DND-41 (cell line): ENCODE measurements around the gene PTPMT1.

ENCODE experiments used
- ATAC-seq: fragments of 200-7000 bp; cut with Tn5 transposase; 3 replicates; pipeline ENCODE4 v1.9.1; 2021; ENCODE audit warnings: low read depth; ENCODE audit not compliant: insufficient read depth
- DNase-seq: peaks from one replicate; pipeline ENCODE4 v3.0.0-alpha.2; 2020
- H2AFZ ChIP-seq: 2 replicates; pipeline ENCODE4 v1.6.0; 2012; ENCODE audit warnings: low read depth, low read length
- H3K27ac ChIP-seq: 2 replicates; pipeline ENCODE4 v1.5.1; 2012; ENCODE audit warnings: low read length, inconsistent platforms
- H3K27me3 ChIP-seq: fragments of 200-600 bp; sonication (generic); 2 replicates; pipeline ENCODE4 v1.6.0; 2012; ENCODE audit warnings: low read length, mild to moderate bottlenecking, inconsistent platforms; ENCODE audit not compliant: insufficient read depth, poor library complexity
- H3K36me3 ChIP-seq: 2 replicates; pipeline ENCODE4 v1.5.1; 2012; ENCODE audit warnings: low read length, inconsistent platforms; ENCODE audit not compliant: insufficient read depth
- H3K4me1 ChIP-seq: 2 replicates; pipeline ENCODE4 v1.5.1; 2012; ENCODE audit warnings: mild to moderate bottlenecking, low read length; ENCODE audit not compliant: insufficient read depth
- H3K4me2 ChIP-seq: 2 replicates; pipeline ENCODE4 v1.6.0; 2012; ENCODE audit warnings: mild to moderate bottlenecking, moderate library complexity, low read length, inconsistent platforms; ENCODE audit not compliant: insufficient read depth
- H3K4me3 ChIP-seq, 2 experiments: fragments of 200-600 bp in 1 of 2; shearing (Covaris generic) in 1 of 2; 2 replicates each; pipeline ENCODE4 v1.5.1; 2012 to 2016; ENCODE audit warnings: inconsistent platforms in 2 of 2, low read length in 2 of 2, mild to moderate bottlenecking in 2 of 2, low read depth in 1 of 2, moderate library complexity in 1 of 2
- H3K79me2 ChIP-seq: 2 replicates; pipeline ENCODE4 v1.6.0; 2012; ENCODE audit warnings: low read length, inconsistent platforms; ENCODE audit not compliant: insufficient read depth
- H3K9ac ChIP-seq: 2 replicates; pipeline ENCODE4 v1.6.0; 2012; ENCODE audit warnings: low read depth, mild to moderate bottlenecking, inconsistent platforms, low read length, moderate library complexity
- H3K9me3 ChIP-seq: 2 replicates; pipeline ENCODE4 v1.5.1; 2012; ENCODE audit warnings: low read length, moderate library complexity, mild to moderate bottlenecking, inconsistent platforms; ENCODE audit not compliant: insufficient read depth, severe bottlenecking
- H4K20me1 ChIP-seq: 2 replicates; pipeline ENCODE4 v1.6.0; 2012; ENCODE audit warnings: low read length; ENCODE audit not compliant: insufficient read depth
- EZH2 ChIP-seq: IDR thresholded peaks from 3 replicates; pipeline ENCODE4 v1.6.1; 2012; ENCODE audit warnings: borderline replicate concordance, low read depth, mild to moderate bottlenecking, moderate library complexity, low read length, inconsistent platforms; ENCODE audit not compliant: severe bottlenecking
- TF ChIP-seq, protein P1 (sequence below): IDR thresholded peaks from 2 replicates; pipeline ENCODE4 v1.5.1; 2012; ENCODE audit warnings: borderline replicate concordance, low read length, moderate library complexity, mild to moderate bottlenecking; ENCODE audit not compliant: poor library complexity, severe bottlenecking; ENCODE audit errors: extremely low read depth

Gene PTPMT1

DNA sequence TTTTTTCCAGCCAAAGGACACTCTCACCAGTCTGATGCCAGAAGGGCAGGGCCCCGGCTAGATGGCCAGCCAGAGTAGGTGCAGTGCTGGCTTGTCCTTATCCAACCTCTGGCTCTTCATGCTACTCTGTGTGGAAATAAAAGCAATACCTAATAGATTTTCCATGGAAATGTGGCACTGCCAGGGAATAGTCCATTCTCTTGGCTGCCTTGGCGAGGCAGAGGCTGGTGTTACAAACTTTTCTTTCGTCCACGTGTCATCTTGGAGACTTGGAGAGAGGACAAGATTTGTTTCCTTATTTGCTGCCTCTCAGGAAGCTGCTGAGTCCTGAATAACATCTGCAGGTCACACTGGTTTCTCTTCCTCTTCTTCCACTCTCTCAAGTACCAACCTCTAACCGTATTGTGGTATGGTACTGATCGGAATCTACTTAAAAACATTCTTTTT, 46.0 kb downstream of the PTPMT1 start:
- no peaks in the 10 kb centered on the region for H3K79me2 ChIP-seq
- DNase-seq (no peak), ATAC-seq (no peak)
- TF ChIP-seq, protein P1, sequence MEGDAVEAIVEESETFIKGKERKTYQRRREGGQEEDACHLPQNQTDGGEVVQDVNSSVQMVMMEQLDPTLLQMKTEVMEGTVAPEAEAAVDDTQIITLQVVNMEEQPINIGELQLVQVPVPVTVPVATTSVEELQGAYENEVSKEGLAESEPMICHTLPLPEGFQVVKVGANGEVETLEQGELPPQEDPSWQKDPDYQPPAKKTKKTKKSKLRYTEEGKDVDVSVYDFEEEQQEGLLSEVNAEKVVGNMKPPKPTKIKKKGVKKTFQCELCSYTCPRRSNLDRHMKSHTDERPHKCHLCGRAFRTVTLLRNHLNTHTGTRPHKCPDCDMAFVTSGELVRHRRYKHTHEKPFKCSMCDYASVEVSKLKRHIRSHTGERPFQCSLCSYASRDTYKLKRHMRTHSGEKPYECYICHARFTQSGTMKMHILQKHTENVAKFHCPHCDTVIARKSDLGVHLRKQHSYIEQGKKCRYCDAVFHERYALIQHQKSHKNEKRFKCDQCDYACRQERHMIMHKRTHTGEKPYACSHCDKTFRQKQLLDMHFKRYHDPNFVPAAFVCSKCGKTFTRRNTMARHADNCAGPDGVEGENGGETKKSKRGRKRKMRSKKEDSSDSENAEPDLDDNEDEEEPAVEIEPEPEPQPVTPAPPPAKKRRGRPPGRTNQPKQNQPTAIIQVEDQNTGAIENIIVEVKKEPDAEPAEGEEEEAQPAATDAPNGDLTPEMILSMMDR = no peak
- TF ChIP-seq EZH2 = no peak
- H3K27me3 ChIP-seq = no peaks in the 10 kb centered on the region
- H4K20me1 ChIP-seq = no peaks in the 10 kb centered on the region
- H3K27ac ChIP-seq = no peak overlapping the region
- no peak overlapping the region for H2AFZ ChIP-seq
- no peak overlapping the region for H3K4me2 ChIP-seq
- H3K9me3 ChIP-seq = no peaks in the 10 kb centered on the region
- H3K36me3 ChIP-seq = peaks cover 7% of the 10 kb centered on the region; the same call in 1 of the 2 replicates
- no peak overlapping the region for H3K4me3 ChIP-seq
- H3K9ac ChIP-seq = no peak overlapping the region
- H3K4me1 ChIP-seq = no peaks in the 10 kb centered on the region

DNA sequence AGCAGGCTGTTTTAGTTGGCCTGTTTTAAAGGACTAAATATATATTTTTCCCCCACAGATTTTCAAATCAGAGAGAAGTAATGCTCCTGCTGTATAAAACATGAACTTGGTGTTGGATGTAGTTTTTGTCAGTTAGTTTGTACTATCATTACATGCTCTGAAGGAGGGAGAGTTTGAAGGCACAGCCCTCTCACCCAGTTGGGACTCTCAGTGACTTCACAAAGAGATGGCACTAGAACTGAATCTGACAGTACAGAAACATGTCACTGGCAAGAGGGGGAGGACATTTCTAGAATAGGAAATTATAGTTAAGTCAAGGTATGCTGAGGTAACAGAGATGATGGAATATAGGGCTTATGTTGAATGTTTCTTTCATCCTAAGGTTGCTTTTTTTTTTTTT, 49.9 kb downstream of the PTPMT1 start:
- Histone ChIP-seq H3K79me2 (no peaks in the 10 kb centered on the region), H3K36me3 (peaks cover 40% of the 10 kb centered on the region; the same call in 1 of the 2 replicates), H3K4me2 (no peak overlapping the region), H3K9ac (no peak overlapping the region), H3K27ac (no peak overlapping the region), H3K27me3 (no peaks in the 10 kb centered on the region), H3K4me1 (no peaks in the 10 kb centered on the region), H3K9me3 (no peaks in the 10 kb centered on the region), H4K20me1 (no peaks in the 10 kb centered on the region), H2AFZ (no peak overlapping the region), H3K4me3 (no peak overlapping the region)
- ATAC-seq (no peak), DNase-seq (no peak)
- no peak for TF ChIP-seq EZH2
- TF ChIP-seq, protein P1 = no peak

DNA sequence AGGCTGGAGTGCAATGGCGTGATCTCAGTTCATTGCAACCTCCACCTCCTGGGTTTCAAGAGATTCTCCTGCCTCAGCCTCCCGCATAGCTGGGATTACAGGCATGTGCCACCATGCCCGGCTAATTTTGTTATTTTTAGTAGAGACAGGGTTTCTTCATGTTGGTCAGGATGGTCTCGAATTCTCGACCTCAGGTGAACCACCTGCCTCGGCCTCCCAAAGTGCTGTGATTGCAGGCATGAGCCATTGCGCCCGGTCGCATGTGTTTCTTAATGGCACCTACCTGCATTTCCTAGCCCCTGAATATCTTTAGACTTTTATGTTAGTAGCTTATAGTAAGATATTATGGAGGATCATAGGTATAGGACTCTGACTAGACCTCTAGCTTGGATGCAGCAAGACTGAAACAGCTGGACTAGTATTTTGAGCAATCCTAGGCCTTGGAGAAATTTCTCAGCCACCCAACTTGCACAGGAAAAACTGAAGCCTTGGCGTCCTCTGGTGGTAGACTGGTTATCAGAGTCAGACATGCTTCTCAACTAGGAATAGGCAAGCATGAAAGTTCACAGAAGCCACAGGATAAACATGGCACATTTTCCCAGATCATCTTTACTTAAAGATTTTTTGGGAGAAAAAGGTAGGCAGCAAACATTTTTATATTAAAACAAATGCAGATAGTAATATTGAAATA, 51.5 kb downstream of the PTPMT1 start:
- H3K4me3 ChIP-seq = no peak overlapping the region
- H2AFZ ChIP-seq = no peak overlapping the region
- TF ChIP-seq EZH2 = no peak
- TF ChIP-seq, protein P1 = peak; percentile 52
- H3K79me2 ChIP-seq = no peaks in the 10 kb centered on the region
- no peaks in the 10 kb centered on the region for H4K20me1 ChIP-seq
- no peaks in the 10 kb centered on the region for H3K4me1 ChIP-seq
- ATAC-seq (peak; percentile 49; the same call in 1 of the 3 replicates), DNase-seq (peak; percentile 30)
- no peak overlapping the region for H3K27ac ChIP-seq
- no peak overlapping the region for H3K9ac ChIP-seq
- no peaks in the 10 kb centered on the region for H3K9me3 ChIP-seq
- H3K4me2 ChIP-seq = no peak overlapping the region
- H3K36me3 ChIP-seq = peaks cover 49% of the 10 kb centered on the region
- no peaks in the 10 kb centered on the region for H3K27me3 ChIP-seq
